SK-N-MC (cell line): Measurements from ENCODE around the gene VAMP5.
"Not testable (repeated sequence)": the region's sequence is repeated elsewhere in the genome, so short reads cannot be mapped to it uniquely, and the experiment has no call there.

Experiments
- DNase-seq: peaks from one replicate; pipeline ENCODE4 v3.0.0-alpha.2; 2011; ENCODE audit warnings: low read depth, low spot score
- H3K27ac ChIP-seq: fragments of 200-600 bp; sonication (generic); 2 replicates; pipeline ENCODE4 v1.5.1; 2016; ENCODE audit warnings: mixed run types
- H3K36me3 ChIP-seq: fragments of 200-600 bp; sonication (generic); 2 replicates; pipeline ENCODE4 v1.6.1; 2017; ENCODE audit warnings: antibody characterized with exemption, low read length, mixed read lengths; ENCODE audit not compliant: insufficient read depth
- H3K4me3 ChIP-seq: fragments of 200-600 bp; sonication (generic); 2 replicates; pipeline ENCODE4 v1.5.1; 2016
- H3K9ac ChIP-seq: fragments of 200-600 bp; sonication (generic); 2 replicates; pipeline ENCODE4 v1.8.0; 2017; ENCODE audit warnings: mixed run types, mixed read lengths; ENCODE audit not compliant: insufficient read length
- H3K9me3 ChIP-seq: fragments of 200-600 bp; sonication (generic); 2 replicates; pipeline ENCODE4 v1.6.1; 2017; ENCODE audit warnings: low read depth, mild to moderate bottlenecking, antibody characterized with exemption, low read length, moderate library complexity, mixed read lengths
- EZH2 ChIP-seq: fragments of 200-600 bp; sonication (generic); IDR thresholded peaks from one replicate; pipeline ENCODE4 v1.6.1; 2017; ENCODE audit warnings: antibody characterized with exemption
- FOXP2 ChIP-seq: optimal IDR thresholded peaks from 2 replicates; pipeline ENCODE3; 2011; ENCODE audit warnings: mild to moderate bottlenecking, moderate library complexity; ENCODE audit not compliant: insufficient read depth; ENCODE audit errors: extremely low read length, control extremely low read depth
- POLR2AphosphoS5 ChIP-seq: IDR thresholded peaks from 2 replicates; pipeline ENCODE4 v1.6.1; 2012; ENCODE audit warnings: mild to moderate bottlenecking, low read depth, low read length, borderline replicate concordance

Gene VAMP5

GRCh38 chr2:85558160-85558559 lies 26.1 kb upstream of the VAMP5 start:
- Histone ChIP-seq H3K9me3 (no peaks in the 10 kb centered on the region), H3K27ac (no peak overlapping the region), H3K9ac (no peak overlapping the region), H3K4me3 (no peak overlapping the region), H3K36me3 (peaks cover 25% of the 10 kb centered on the region)
- no peak for DNase-seq
- TF ChIP-seq EZH2 (no peak), FOXP2 (no peak), POLR2AphosphoS5 (no peak)

- H3K36me3 ChIP-seq, result peaks cover 13% of the 10 kb centered on the region
- DNase-seq, H3K27ac ChIP-seq, H3K9me3 ChIP-seq: not testable (repeated sequence)
- H3K9ac ChIP-seq, result peak overlapping the region; percentile 70
- peak overlapping the region; percentile 95 for H3K4me3 ChIP-seq
Measured at GRCh38 chr2:85560403-85560726, 23.9 kb upstream of the VAMP5 start.

GRCh38 chr2:85560812-85561279 lies 23.4 kb upstream of the VAMP5 start:
- TF ChIP-seq POLR2AphosphoS5 (no peak), EZH2 (no peak), FOXP2 (no peak)
- H3K27ac ChIP-seq, result no peak overlapping the region
- peak overlapping the region; percentile 95 for H3K4me3 ChIP-seq
- H3K36me3 ChIP-seq, result peaks cover 11% of the 10 kb centered on the region
- DNase-seq, result no peak
- H3K9ac ChIP-seq, result peak overlapping the region; percentile 70
- H3K9me3 ChIP-seq, result no peaks in the 10 kb centered on the region

- Histone ChIP-seq H3K36me3 (peaks cover 8% of the 10 kb centered on the region), H3K27ac (peak within 1 kb of the TSS; percentile 85), H3K9ac (peak within 1 kb of the TSS; percentile 96), H3K4me3 (peak within 1 kb of the TSS; percentile 95), H3K9me3 (no peaks in the 10 kb centered on the region)
- TF ChIP-seq FOXP2, result peak; percentile 63
- peak; percentile 94 for TF ChIP-seq POLR2AphosphoS5
- TF ChIP-seq EZH2, result no peak
- peak; percentile 50 for DNase-seq
Measured at GRCh38 chr2:85561280-85562212, 22.7 kb upstream of the VAMP5 start, which contains the start of gene GGCX. GGCX (minus strand) TSS chr2:85561493; CDS start chr2:85561428, 65 bp downstream.

GRCh38 chr2:85564144-85564563 lies 20.1 kb upstream of the VAMP5 start:
- no peak for TF ChIP-seq POLR2AphosphoS5
- no peak for TF ChIP-seq FOXP2
- no peak for TF ChIP-seq EZH2
- Histone ChIP-seq H3K4me3 (no peak overlapping the region), H3K36me3 (no peaks in the 10 kb centered on the region; the same call in 1 of the 2 replicates), H3K9me3 (no peaks in the 10 kb centered on the region), H3K9ac (no peak overlapping the region), H3K27ac (peak overlapping the region; percentile 6; the same call in 1 of the 2 replicates)
- DNase-seq, result no peak

GRCh38 chr2:85566265-85566664 lies 18.0 kb upstream of the VAMP5 start:
- Histone ChIP-seq H3K9me3 (no peaks in the 10 kb centered on the region), H3K9ac (no peak overlapping the region), H3K36me3 (no peaks in the 10 kb centered on the region), H3K27ac (no peak overlapping the region), H3K4me3 (no peak overlapping the region)
- DNase-seq, result no peak
- TF ChIP-seq EZH2, result no peak
- TF ChIP-seq FOXP2, result no peak
- TF ChIP-seq POLR2AphosphoS5, result no peak

GRCh38 chr2:85575739-85576138 lies 8.5 kb upstream of the VAMP5 start:
- Histone ChIP-seq H3K4me3 (no peak overlapping the region), H3K9me3 (no peaks in the 10 kb centered on the region), H3K27ac (no peak overlapping the region), H3K9ac (no peak overlapping the region), H3K36me3 (no peaks in the 10 kb centered on the region)
- no peak for TF ChIP-seq EZH2
- no peak for TF ChIP-seq FOXP2
- no peak for TF ChIP-seq POLR2AphosphoS5
- no peak for DNase-seq

- no peak for DNase-seq
- Histone ChIP-seq H3K9me3 (no peaks in the 10 kb centered on the region), H3K4me3 (no peak overlapping the region), H3K27ac (no peak overlapping the region), H3K36me3 (no peaks in the 10 kb centered on the region), H3K9ac (no peak overlapping the region)
- TF ChIP-seq EZH2 (no peak), POLR2AphosphoS5 (no peak), FOXP2 (no peak)
Measured at GRCh38 chr2:85577063-85577385, 7.2 kb upstream of the VAMP5 start.
